ENCODE data around the gene TAF11L12. TPM values are rescaled to one million over a fixed set of nuclear protein-coding genes. Genes with fewer than 3 reads are reported as not detected.
"Not testable (repeated sequence)": the region's sequence is repeated elsewhere in the genome, so short reads cannot be mapped to it uniquely, and the experiment has no call there.

The TAF11L12 gene
- total RNA-seq = not detected

GRCh38 chr5:17610092-17610491 lies at the start of gene TAF11L12:
Gene TAF11L12 (plus strand): TSS chr5:17610392.
- H3K27me3 ChIP-seq (ENCODE audit: control insufficient read depth in 3 of 3, insufficient read depth in 3 of 3, low read length in 3 of 3); H3K27ac ChIP-seq (ENCODE audit: low read depth, low read length); H3K9ac ChIP-seq (ENCODE audit: low read depth in 1 of 3, low read length in 3 of 3); H3K36me3 ChIP-seq (ENCODE audit: control insufficient read depth in 3 of 3, insufficient read depth in 3 of 3, low read length in 3 of 3); H3K4me3 ChIP-seq (ENCODE audit: low read length in 3 of 3); H3K4me1 ChIP-seq (ENCODE audit: control insufficient read depth in 3 of 3, insufficient read depth in 3 of 3, low read length in 3 of 3); H3K9me3 ChIP-seq (ENCODE audit: control insufficient read depth in 3 of 3, low read length in 3 of 3): not testable (repeated sequence)

GRCh38 chr5:17585658-17586057 lies 24.5 kb upstream of the TAF11L12 start, which contains the start of gene TAF11L7:
Gene TAF11L7 (minus strand): TSS chr5:17585758.
- not testable (repeated sequence) for H3K9me3 ChIP-seq (ENCODE audit: control insufficient read depth in 3 of 3, low read length in 3 of 3); H3K27ac ChIP-seq (ENCODE audit: low read depth, low read length); H3K27me3 ChIP-seq (ENCODE audit: control insufficient read depth in 3 of 3, insufficient read depth in 3 of 3, low read length in 3 of 3); H3K36me3 ChIP-seq (ENCODE audit: control insufficient read depth in 3 of 3, insufficient read depth in 3 of 3, low read length in 3 of 3); H3K9ac ChIP-seq (ENCODE audit: low read depth in 1 of 3, low read length in 3 of 3); H3K4me3 ChIP-seq (ENCODE audit: low read length in 3 of 3); H3K4me1 ChIP-seq (ENCODE audit: control insufficient read depth in 3 of 3, insufficient read depth in 3 of 3, low read length in 3 of 3)

- H3K4me1 ChIP-seq (ENCODE audit: control insufficient read depth in 3 of 3, insufficient read depth in 3 of 3, low read length in 3 of 3); H3K27ac ChIP-seq (ENCODE audit: low read depth, low read length); H3K27me3 ChIP-seq (ENCODE audit: control insufficient read depth in 3 of 3, insufficient read depth in 3 of 3, low read length in 3 of 3); H3K9me3 ChIP-seq (ENCODE audit: control insufficient read depth in 3 of 3, low read length in 3 of 3); H3K9ac ChIP-seq (ENCODE audit: low read depth in 1 of 3, low read length in 3 of 3); H3K36me3 ChIP-seq (ENCODE audit: control insufficient read depth in 3 of 3, insufficient read depth in 3 of 3, low read length in 3 of 3); H3K4me3 ChIP-seq (ENCODE audit: low read length in 3 of 3): not testable (repeated sequence)
These were observed 19.3 kb upstream of the TAF11L12 start, which contains the start of gene TAF11L8 for GRCh38 chr5:17590860-17591259. Gene TAF11L8 (minus strand): TSS chr5:17590960.

- H3K9me3 ChIP-seq (ENCODE audit: control insufficient read depth in 3 of 3, low read length in 3 of 3); H3K36me3 ChIP-seq (ENCODE audit: control insufficient read depth in 3 of 3, insufficient read depth in 3 of 3, low read length in 3 of 3); H3K27ac ChIP-seq (ENCODE audit: low read depth, low read length); H3K9ac ChIP-seq (ENCODE audit: low read depth in 1 of 3, low read length in 3 of 3); H3K27me3 ChIP-seq (ENCODE audit: control insufficient read depth in 3 of 3, insufficient read depth in 3 of 3, low read length in 3 of 3); H3K4me1 ChIP-seq (ENCODE audit: control insufficient read depth in 3 of 3, insufficient read depth in 3 of 3, low read length in 3 of 3); H3K4me3 ChIP-seq (ENCODE audit: low read length in 3 of 3): not testable (repeated sequence)
These were observed 15.9 kb upstream of the TAF11L12 start, which contains the start of gene TAF11L9 for GRCh38 chr5:17594255-17594654. Gene TAF11L9 (minus strand): TSS chr5:17594394.

- not testable (repeated sequence) for H3K4me1 ChIP-seq (ENCODE audit: control insufficient read depth in 3 of 3, insufficient read depth in 3 of 3, low read length in 3 of 3); H3K36me3 ChIP-seq (ENCODE audit: control insufficient read depth in 3 of 3, insufficient read depth in 3 of 3, low read length in 3 of 3)
These were observed 12.5 kb upstream of the TAF11L12 start, which contains the start of gene TAF11L10 for GRCh38 chr5:17597728-17598127. Gene TAF11L10 (minus strand): TSS chr5:17597828.

GRCh38 chr5:17603880-17604279 lies 6.3 kb upstream of the TAF11L12 start, which contains the start of gene TAF11L11:
Gene TAF11L11 (plus strand): TSS chr5:17604183.
- H3K4me1 ChIP-seq (ENCODE audit: control insufficient read depth in 3 of 3, insufficient read depth in 3 of 3, low read length in 3 of 3); H3K4me3 ChIP-seq (ENCODE audit: low read length in 3 of 3); H3K9ac ChIP-seq (ENCODE audit: low read depth in 1 of 3, low read length in 3 of 3); H3K27me3 ChIP-seq (ENCODE audit: control insufficient read depth in 3 of 3, insufficient read depth in 3 of 3, low read length in 3 of 3); H3K27ac ChIP-seq (ENCODE audit: low read depth, low read length); H3K9me3 ChIP-seq (ENCODE audit: control insufficient read depth in 3 of 3, low read length in 3 of 3); H3K36me3 ChIP-seq (ENCODE audit: control insufficient read depth in 3 of 3, insufficient read depth in 3 of 3, low read length in 3 of 3): not testable (repeated sequence)

More at GRCh38 chr5:17597728-17598127, 12.5 kb upstream of the TAF11L12 start, which contains the start of gene TAF11L10:
- H3K4me3 ChIP-seq (ENCODE audit: low read length in 3 of 3); H3K9ac ChIP-seq (ENCODE audit: low read depth in 1 of 3, low read length in 3 of 3); H3K27me3 ChIP-seq (ENCODE audit: control insufficient read depth in 3 of 3, insufficient read depth in 3 of 3, low read length in 3 of 3); H3K27ac ChIP-seq (ENCODE audit: low read depth, low read length); H3K9me3 ChIP-seq (ENCODE audit: control insufficient read depth in 3 of 3, low read length in 3 of 3): not testable (repeated sequence)

- Histone ChIP-seq H3K27ac (ENCODE audit: low read depth, low read length) (no peak overlapping the region), H3K27me3 (ENCODE audit: control insufficient read depth in 3 of 3, insufficient read depth in 3 of 3, low read length in 3 of 3) (no peaks in the 10 kb centered on the region), H3K4me1 (ENCODE audit: control insufficient read depth in 3 of 3, insufficient read depth in 3 of 3, low read length in 3 of 3) (no peaks in the 10 kb centered on the region), H3K36me3 (ENCODE audit: control insufficient read depth in 3 of 3, insufficient read depth in 3 of 3, low read length in 3 of 3) (no peaks in the 10 kb centered on the region), H3K9ac (ENCODE audit: low read depth in 1 of 3, low read length in 3 of 3) (no peak overlapping the region), H3K9me3 (ENCODE audit: control insufficient read depth in 3 of 3, low read length in 3 of 3) (peaks cover 0 to 2% (median 0%) of the 10 kb centered on the region in 3 donors), H3K4me3 (ENCODE audit: low read length in 3 of 3) (no peak overlapping the region)
These were observed 5.2 kb upstream of the TAF11L12 start for GRCh38 chr5:17604951-17605350.

GRCh38 chr5:17607461-17607860 lies 2.7 kb upstream of the TAF11L12 start:
- not testable (repeated sequence) for H3K27me3 ChIP-seq (ENCODE audit: control insufficient read depth in 3 of 3, insufficient read depth in 3 of 3, low read length in 3 of 3); H3K9ac ChIP-seq (ENCODE audit: low read depth in 1 of 3, low read length in 3 of 3); H3K4me1 ChIP-seq (ENCODE audit: control insufficient read depth in 3 of 3, insufficient read depth in 3 of 3, low read length in 3 of 3)

GRCh38 chr5:17614872-17615605 lies 4.8 kb downstream of the TAF11L12 start:
- Histone ChIP-seq H3K4me1 (ENCODE audit: control insufficient read depth in 3 of 3, insufficient read depth in 3 of 3, low read length in 3 of 3) (no peaks in the 10 kb centered on the region), H3K9me3 (ENCODE audit: control insufficient read depth in 3 of 3, low read length in 3 of 3) (no peaks in the 10 kb centered on the region), H3K27me3 (ENCODE audit: control insufficient read depth in 3 of 3, insufficient read depth in 3 of 3, low read length in 3 of 3) (no peaks in the 10 kb centered on the region), H3K4me3 (ENCODE audit: low read length in 3 of 3) (no peak overlapping the region), H3K27ac (ENCODE audit: low read depth, low read length) (no peak overlapping the region), H3K9ac (ENCODE audit: low read depth in 1 of 3, low read length in 3 of 3) (no peak overlapping the region), H3K36me3 (ENCODE audit: control insufficient read depth in 3 of 3, insufficient read depth in 3 of 3, low read length in 3 of 3) (no peaks in the 10 kb centered on the region)

More at GRCh38 chr5:17607461-17607860, 2.7 kb upstream of the TAF11L12 start:
- H3K27ac ChIP-seq (ENCODE audit: low read depth, low read length); H3K36me3 ChIP-seq (ENCODE audit: control insufficient read depth in 3 of 3, insufficient read depth in 3 of 3, low read length in 3 of 3); H3K4me3 ChIP-seq (ENCODE audit: low read length in 3 of 3); H3K9me3 ChIP-seq (ENCODE audit: control insufficient read depth in 3 of 3, low read length in 3 of 3): not testable (repeated sequence)

- Histone ChIP-seq H3K4me1 (ENCODE audit: control insufficient read depth in 3 of 3, insufficient read depth in 3 of 3, low read length in 3 of 3) (no peaks in the 10 kb centered on the region), H3K9ac (ENCODE audit: low read depth in 1 of 3, low read length in 3 of 3) (no peak overlapping the region), H3K36me3 (ENCODE audit: control insufficient read depth in 3 of 3, insufficient read depth in 3 of 3, low read length in 3 of 3) (no peaks in the 10 kb centered on the region), H3K27me3 (ENCODE audit: control insufficient read depth in 3 of 3, insufficient read depth in 3 of 3, low read length in 3 of 3) (no peaks in the 10 kb centered on the region), H3K27ac (ENCODE audit: low read depth, low read length) (no peak overlapping the region), H3K4me3 (ENCODE audit: low read length in 3 of 3) (no peak overlapping the region), H3K9me3 (ENCODE audit: control insufficient read depth in 3 of 3, low read length in 3 of 3) (no peaks in the 10 kb centered on the region)
These were observed 9.2 kb downstream of the TAF11L12 start for GRCh38 chr5:17619354-17619753.
